HuH-7 (cell line): Measurements from ENCODE around the gene ISCA2.
"Not testable (repeated sequence)": the region's sequence is repeated elsewhere in the genome, so short reads cannot be mapped to it uniquely, and the experiment has no call there.

Experiments
- DNase-seq: peaks from one replicate; pipeline ENCODE4 v3.0.0; 2011; ENCODE audit warnings: low spot score

The ISCA2 gene

GRCh38 chr14:74528886-74529285, 35.3 kb downstream of the ISCA2 start:
- DNase-seq: no peak

- DNase-seq: no peak
Observed at GRCh38 chr14:74531006-74531405, 37.4 kb downstream of the ISCA2 start.

DNA sequence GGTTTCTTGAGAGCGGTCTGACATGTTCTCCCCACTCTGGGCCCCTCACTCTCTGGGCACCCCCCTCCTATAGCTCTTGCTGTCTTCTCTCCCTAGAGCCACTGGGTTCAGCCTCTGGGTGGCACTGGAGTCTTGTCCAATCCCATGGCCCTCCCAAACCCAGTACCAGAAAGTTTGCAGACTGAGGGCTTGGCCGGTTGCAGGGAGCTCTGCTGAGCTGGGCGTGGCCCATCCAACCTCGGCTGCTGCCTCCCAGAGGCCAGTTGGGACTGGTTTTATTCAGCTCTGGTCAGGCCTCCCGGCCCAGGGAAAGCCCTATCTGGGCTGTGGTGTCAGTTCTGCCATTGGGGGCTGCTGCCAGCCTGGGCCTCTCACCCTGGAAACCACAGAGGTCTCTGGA, 37.9 kb downstream of the ISCA2 start:
- DNase-seq: peak; percentile 59

DNA sequence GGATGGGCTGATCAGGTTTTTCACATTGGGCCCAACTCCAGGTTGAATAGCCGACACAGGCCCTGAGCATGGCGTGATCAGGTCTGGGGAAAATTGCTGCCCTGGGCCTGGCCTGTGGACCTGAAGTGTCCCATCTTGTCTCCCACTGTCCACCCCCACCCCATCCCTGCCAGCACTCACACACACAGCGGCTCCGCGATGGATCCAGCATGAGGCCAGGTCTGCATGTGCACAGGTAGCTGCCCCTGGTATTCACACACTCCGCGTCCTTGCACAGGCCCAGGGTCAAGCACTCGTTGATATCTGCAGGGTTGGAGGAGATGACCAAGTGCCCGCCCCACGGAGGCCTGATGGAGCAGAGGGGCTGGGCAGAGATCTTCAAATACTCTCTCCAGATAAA, 38.7 kb downstream of the ISCA2 start:
- DNase-seq: no peak

GRCh38 chr14:74533576-74533975, 40.0 kb downstream of the ISCA2 start:
- no peak for DNase-seq

DNA sequence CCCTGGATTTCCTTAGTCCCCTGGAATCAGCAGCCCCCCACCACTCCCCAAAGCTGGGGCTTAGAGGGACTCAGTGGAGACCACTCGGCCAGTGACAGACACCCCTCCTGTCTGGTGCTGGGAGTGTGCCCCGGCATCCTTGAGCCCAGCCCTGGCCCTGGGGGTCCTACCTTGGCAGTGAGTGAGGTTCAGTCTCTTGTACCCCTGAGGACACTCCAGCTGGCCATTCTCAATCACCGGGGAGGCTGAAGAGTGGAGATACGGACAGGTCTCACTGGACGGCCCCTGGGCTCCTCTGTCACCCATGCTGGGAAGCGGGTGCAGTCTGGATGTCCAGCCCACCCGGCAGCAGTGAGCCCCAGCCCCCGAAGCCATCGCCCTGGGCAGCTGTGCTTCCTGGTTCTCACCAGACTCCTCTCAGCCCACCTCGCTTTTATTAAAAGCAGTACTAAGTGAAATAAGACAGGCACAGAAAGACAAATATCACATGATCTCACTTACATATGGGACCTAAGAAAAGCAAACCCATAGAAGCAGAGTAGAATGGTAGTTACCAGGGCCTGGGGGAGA, 42.3 kb downstream of the ISCA2 start:
- no peak for DNase-seq

- not testable (repeated sequence) for DNase-seq
Observed at GRCh38 chr14:74536336-74536735, 42.8 kb downstream of the ISCA2 start.

- no peak for DNase-seq
Observed at GRCh38 chr14:74538411-74539391, 45.1 kb downstream of the ISCA2 start.

- DNase-seq: no peak
Observed at GRCh38 chr14:74539503-74539902, 45.9 kb downstream of the ISCA2 start.

DNA sequence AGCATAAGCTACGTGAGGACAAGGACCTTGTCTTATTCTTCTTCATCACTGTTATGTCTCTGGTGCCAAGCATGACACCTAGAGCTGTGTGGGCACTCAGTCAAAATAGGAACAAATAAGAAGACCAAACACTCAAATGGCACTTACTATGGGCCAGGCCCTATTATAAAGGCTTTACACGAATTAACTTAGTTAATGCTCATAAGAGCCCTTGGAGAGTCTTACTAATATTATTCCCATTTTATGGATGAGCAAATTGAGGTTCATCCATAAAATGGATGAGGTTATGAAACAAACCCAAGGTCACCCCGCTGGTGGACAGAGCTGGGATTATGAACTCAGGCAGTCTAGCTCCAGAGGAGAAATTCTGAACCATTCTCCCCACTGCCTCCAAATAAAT, 47.7 kb downstream of the ISCA2 start:
- no peak for DNase-seq

DNA sequence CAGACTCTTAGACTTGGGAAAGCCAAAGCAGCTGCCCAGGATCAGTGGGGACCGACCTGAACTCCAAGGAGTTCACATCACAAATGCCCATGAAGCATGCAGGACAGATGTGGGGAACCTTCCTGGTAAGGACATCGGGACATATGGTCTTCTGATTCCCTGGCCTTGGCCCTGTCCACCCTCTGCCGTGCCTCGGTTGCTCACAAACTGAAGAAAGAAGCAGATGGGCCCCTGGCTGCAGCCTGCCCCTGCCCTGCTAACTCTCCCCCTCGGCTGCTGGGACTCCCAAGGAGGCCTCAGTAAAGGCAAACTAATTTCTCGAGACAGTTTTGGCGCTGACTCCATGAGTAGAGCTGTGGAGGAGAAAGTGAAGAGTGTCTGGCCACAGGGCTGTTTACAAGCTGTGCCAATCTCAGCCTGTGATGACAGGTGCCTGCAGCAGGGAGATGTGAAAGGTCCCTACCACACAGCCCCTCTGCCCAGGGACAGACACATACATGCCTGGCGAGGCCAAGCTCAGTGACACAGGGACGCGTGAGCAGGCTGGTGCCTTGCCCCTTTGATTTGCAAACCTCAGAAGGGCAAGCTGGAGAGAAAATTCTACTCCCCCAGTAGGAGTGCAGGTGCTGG, 48.6 kb downstream of the ISCA2 start:
- DNase-seq: no peak

GRCh38 chr14:74543771-74544438, 50.3 kb downstream of the ISCA2 start:
- DNase-seq: no peak

DNA sequence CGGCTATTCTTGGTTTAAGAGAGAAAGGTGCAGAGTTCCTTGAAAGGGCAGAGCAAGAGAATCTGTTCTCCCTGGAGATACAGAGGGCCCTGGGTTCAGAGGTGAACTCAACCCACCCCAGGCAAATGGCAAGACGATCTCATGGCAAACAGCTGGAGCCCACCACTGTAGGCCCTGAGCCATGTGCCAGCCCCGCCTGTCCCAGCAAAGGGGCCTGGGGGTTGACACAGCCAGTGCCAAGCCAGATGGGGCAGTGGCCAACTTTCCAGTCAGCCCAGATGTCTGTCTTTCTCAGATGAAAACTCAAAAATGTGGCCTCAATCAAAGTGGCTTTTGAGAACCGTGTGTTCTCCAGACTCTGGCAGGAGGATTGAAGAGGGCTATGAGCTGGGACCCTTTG, 51.8 kb downstream of the ISCA2 start:
- DNase-seq: no peak

DNA sequence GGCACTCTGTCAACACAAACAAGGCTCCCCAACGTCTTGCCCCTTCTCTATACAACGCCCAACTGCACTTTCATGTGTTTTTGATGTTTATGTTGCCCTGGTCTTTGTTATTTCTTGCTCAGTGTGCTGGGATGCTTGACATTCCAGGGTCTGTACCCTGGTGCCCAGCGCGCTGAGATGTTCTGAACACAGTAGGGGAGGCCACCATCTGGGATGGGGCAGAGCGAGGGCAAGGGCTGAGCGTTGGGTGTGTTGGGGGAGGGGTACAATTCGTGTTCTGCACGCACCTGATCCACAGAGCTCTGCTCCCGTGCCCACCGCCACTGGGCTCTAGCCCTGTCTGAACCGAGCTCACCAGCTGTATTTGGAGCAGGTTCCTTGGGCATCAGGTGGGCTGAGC, 52.9 kb downstream of the ISCA2 start:
- no peak for DNase-seq
